LoVo (cell line): ENCODE data around the gene TMEM204.

ENCODE experiments used
- DNase-seq: peaks from one replicate; pipeline ENCODE4 v3.0.0-alpha.2; 2016; ENCODE audit warnings: low spot score

The TMEM204 gene

DNA sequence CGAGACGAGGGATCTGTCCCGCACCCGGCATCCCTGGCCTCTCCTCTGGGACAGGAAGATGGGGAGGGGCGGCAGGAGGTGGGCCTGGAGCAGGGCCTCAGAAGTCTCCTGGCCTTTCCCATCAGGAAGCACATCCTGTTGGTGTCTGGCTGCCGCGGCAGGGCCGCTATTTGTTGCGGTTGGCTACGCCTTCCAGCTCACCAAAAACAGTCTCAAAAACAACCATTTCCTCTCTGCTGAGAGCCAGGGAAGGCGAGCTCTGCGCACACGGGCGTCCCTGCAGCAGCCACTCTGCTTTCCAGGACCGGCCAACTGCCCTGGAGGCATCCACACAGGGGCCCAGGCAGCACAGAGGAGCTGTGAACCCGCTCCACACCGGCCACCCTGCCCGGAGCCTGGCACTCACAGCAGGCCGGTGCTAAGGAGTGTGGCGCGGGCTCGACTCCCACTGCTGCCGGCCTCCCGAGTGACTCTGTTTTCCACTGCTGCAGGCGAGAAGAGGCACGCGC, at the start of gene TMEM204:
TSS of gene TMEM204 (plus strand) at position 224 of the 509 bp plus-strand sequence. CDS start 610 bp downstream, outside the sequence.
- no peak for DNase-seq

DNA sequence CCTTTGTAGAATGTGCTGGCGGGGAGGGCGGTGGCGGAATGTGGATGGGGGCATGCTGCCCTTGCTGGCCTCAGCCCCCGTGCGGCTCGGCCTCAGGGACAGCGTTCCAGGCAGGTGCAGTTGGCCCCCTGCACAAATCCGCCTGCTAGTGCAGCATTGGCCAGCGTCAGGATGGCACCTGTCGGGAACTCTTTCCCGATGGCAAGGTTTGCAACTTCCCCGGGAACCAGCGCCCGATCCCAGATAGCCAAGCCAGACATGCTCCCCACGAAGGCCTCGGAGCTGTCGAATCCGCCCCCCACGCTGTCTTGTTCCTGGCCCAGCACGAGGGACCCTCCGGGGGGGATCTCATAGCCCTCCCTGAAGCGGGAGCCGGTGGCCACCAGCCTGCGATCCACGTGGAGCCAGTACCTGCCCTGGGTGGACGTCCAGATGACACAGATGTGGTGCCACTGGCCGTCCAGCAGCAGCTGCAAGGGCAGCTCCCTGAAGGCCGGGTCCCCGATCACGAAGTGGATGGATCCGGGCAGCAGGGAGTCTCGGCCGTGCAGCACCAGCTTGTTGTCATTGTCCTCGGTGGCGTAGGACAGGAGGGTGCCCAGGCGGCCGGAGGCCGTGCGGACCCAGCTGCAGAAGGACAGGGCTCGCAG, 47.5 kb upstream of the TMEM204 start:
- DNase-seq = no peak

DNA sequence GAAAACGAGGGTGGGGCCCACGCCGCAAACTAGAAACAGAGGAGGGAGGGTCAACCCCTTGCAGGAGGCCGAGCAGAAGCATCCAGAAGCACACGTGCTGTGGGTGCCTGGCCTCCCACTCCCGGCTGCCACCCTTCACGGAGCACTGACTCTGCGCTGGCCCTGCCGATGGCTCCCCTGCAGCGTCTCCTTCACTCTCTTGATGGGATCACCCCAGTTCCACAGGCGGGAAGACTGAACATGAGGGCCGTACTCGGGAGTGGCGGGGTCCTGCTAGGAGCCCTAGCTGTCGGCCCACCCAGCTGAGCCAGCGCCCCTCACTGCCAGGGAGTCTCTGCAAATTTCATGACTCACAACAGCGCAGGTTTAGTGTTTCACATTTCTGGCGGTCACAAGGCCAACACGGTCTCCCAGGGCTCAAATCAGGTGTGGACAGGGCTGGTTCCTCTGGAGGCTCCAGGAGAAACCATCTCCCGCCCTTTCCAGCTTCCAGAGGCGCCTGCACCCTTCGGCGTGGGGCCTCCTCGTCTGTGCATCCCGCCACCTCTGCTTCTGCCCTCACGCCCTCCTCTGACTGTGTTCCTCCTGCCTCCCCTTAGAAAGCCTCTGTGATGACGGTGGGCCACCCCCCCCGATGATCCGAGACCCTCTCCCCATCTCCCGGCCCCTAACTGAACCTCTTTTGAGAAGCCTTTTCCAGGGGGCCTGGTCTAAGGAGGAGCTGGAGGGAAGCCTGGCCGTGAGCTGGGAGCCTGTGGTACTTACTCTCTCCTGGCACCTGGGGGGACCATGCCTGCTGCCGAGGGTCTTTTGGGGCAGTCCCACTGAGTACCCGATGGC, 46.7 kb upstream of the TMEM204 start:
- no peak for DNase-seq

DNA sequence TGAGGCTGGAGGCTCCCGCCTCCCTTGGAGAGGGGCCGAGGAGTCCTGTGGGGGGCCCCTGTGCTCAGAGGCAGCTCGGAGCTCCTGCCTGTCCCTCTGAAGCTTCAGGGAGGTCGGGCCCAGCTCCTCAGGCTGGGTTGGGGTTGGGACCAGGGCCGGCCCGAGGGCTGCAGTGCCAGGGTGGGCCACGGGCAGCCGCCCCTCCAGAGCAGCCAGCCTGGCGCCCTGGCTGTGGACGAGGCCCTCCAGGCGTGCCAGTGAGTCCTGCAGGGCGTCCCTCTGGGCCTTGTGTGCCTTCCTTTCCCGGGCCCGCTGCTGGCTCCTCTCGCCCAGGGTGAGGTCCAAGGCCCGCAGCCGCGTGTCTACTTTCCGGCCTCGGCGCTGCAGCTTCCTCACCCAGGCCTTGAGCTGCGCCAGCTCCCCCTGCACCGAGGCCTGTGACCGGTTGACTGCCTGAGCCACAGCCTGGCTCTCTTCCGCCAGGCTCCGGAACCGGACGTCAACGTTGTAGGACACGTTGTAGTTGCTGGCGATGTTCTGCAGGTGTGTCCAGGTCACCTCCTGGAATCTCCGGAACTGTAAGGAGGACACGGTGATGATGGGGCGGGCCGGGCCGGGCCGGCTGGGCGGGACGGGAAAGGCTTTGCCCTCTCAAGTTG, 45.9 kb upstream of the TMEM204 start:
- no peak for DNase-seq

DNA sequence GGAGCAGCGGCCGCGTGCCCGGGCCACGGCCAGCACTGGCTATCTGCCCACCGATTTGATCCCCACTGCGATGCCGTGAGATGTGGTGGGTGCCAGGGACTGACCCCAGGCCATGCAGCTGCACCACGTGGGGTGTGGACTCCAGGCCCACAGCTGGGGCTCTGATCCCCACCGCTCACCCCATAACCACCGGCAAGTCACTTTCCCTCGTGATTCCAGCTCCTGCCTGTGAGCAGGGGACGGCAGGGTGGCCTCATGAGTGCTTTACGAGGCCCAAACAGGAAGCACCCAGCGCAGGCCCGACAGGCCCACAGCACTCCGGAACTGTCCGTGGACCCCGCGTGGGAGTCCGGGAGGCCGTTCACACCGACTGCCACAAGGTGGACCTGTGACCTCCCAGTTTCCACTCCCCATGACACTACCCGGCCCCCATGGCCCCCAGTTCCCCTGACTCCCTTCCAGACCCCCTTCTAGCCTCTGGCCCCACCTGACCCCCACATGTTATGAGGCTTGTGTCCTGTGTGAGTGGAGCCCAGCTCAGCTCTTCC, 45.3 kb upstream of the TMEM204 start:
- no peak for DNase-seq

DNA sequence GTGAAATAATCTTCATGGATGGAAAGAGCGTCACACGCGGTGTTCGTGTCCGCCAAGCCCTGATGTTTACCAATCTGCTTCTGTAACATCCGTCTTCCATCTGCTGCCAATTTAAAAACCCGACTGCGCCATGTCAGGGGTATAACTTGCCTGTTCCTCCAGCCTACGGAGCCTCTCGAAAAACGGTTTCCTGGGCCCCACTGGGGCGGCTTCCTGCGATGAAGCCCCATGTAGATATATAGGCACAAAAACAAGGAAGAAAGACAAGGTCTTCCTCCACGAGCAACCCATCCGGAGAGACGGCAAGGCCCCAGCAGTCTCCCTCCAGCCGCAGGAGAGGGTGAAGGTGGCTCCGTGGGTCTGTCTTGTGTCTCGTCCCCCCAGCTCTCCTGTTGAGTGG, 44.8 kb upstream of the TMEM204 start, which contains the start of gene PTX4:
TSS of gene PTX4 (minus strand) at position 326 of the 400 bp plus-strand sequence. CDS start at position 291, 35 bp downstream.
- DNase-seq = no peak

DNA sequence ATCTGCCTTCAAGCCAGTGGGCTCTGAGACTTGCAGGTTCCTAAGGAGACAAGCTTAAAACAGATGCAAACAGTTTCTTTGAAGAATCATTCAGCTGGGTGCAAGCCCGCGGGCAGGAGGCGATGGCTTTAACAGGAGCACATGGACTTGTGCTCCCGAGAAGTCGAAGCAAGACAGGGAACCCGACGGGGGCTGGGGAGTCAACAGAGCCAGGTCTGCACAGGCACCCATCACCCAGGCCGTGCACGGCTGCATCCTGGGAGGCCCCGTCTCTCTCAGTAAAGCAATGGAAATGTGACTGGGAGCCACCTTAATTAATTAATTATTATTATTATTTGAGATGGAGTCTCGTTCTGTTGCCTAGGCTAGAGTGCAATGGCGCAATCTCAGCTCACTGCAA, 44.4 kb upstream of the TMEM204 start:
- no peak for DNase-seq

DNA sequence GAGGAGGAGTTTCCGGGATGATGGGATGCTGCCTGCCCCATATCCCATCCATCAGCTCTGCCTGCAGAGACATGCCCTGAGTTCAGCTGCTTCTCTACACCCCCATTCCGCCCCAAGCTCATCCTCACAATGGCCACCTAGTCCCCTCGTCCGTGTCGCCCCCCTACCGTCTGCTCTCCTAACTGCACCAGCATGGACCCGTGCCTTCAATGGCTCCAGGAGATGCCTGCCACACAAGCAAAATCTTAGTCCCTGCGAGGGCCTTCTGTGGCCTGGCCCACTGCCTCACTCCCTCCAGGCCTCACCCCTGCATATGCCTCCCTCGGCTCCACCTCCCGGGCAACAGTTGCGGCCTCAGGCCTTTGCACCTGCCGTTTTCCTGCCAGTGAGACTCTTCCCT, 42.1 kb upstream of the TMEM204 start:
- no peak for DNase-seq

DNA sequence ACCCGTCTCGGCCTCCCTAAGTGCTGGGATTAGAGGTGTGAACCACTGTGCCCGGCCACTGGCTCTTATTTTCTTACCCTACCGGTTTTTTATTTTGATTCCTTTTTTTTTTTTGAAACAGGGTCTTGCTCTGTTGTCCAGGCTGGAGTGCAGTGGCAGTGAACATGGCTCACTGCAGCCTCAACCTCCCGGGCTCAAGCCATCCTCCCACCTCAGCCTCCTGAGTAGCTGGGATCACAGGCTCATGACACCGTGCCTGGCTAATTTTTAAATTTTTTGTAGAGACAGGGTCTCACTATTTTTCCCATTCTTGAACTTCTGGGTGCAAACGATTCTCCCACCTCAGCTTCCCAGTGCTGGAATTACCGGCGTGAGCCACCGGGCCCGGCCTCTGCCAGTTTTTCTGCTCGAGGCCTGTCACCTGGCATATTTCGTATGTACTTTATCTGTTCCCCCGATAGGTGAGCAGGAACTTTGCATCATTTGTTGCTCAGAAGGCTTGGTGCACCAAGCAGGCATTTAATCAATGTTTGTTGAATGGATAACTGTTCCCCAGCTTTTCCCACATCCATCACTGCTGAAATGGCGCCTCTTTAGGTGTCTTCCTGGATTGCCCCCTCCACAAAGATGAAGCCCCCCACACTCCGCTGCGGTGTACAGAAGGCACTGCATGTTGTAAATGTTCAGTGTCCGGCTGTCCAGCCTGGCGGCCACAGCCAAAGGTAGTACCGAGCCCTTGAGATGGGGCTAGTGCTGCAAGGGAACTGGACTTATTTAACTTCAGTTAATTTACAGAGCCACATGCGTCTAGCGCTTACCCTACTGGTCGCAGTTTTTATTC, 41.2 kb upstream of the TMEM204 start:
- DNase-seq = no peak

DNA sequence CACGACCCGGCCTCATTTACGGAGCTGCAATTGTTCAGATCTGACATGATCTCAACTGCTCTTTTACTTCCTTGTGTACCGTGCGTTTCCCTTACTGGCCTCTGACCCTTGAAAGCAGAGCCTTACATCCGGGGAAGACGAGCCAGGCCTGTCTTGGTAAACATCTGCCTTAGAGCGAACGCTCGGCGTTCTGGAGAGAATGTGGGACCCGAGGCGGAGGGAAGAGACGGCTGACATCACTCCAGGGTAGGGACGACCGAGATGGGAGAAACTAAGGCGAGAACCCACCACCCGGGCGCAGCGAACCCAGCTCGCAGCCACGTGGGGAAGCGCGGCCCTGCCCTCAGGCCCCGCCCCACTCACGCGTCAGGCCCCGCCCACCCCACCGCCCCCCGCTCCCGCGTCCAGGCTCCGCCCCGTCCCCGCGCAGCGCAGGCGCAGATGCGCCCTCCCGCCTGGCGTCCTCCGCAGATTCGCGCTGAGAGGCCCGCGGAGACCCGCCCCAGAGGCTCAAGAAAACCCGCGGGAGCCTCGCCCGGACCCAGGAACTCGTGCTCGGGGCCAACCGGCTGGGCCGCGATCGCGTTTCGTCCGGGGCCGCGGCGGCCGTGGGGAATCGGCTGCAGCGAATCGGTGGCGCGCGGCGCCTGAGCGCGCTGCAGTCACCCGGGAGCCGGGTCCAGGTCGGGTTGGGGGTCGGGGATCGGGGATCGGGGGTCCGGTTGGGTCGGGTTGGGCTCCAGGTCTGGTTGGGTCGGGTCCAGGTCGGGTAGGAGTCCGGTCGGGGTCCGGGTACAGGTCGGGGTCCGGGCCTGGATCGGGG, 40.3 kb upstream of the TMEM204 start, which contains the start of gene TELO2:
TSS of gene TELO2 (plus strand) at position 438 of the 823 bp plus-strand sequence. CDS start 922 bp downstream, outside the sequence.
- DNase-seq = peak; percentile 87

DNA sequence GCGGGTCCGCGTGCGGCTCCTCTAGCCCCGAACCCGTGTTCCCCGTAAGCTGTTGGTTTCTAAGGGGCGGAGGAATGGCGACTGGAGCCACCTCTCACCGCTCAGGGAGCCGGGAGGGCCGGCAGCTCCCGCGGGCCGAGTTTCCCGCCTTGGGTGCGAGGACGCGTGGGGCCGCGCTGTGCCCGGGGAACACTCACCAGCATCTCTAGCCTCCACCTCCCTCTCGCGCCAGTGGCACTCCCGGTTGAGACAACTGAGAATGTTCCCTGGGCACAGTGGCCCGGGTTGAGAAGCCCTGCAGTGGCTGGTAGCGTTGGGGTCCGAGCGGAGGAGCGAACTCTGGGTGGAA, 39.7 kb upstream of the TMEM204 start:
- DNase-seq = no peak

DNA sequence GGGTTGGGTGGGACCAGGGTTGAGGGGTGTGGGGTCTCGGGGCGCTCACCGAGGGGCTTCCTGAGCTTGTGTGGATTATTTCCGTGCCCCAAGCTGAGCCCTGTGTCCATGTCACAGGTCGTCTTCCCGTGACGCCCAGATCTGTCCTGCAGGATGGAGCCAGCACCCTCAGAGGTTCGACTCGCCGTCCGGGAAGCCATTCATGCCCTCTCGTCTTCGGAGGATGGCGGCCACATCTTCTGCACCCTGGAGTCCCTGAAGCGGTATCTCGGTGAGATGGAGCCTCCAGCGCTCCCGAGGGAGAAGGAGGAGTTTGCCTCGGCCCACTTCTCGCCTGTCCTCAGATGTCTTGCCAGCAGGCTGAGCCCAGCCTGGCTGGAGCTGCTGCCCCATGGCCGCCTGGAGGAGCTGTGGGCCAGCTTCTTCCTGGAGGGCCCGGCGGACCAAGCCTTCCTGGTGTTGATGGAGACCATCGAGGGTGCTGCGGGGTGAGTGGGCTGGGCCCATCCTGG, 39.3 kb upstream of the TMEM204 start:
- DNase-seq = no peak

DNA sequence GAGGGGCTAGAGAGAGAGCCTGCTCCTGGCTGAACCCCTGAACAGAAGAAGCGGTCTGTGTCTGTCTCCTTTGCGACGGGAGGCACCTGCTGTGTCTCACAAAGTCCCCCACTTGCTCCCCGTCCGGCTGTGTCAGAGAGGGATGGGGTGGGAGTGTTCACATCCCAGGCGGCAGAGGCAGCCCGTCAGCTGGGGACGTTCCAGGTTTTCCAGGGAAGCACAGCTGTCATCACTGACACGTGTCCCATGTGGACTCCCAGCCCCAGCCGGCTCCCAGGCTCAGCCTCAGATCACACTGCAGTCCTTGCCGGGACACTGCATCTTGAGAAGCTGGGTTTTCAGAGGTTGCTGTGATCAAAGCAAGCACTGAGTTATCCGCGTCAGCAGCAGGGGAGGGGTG, 38.8 kb upstream of the TMEM204 start:
- no peak for DNase-seq

DNA sequence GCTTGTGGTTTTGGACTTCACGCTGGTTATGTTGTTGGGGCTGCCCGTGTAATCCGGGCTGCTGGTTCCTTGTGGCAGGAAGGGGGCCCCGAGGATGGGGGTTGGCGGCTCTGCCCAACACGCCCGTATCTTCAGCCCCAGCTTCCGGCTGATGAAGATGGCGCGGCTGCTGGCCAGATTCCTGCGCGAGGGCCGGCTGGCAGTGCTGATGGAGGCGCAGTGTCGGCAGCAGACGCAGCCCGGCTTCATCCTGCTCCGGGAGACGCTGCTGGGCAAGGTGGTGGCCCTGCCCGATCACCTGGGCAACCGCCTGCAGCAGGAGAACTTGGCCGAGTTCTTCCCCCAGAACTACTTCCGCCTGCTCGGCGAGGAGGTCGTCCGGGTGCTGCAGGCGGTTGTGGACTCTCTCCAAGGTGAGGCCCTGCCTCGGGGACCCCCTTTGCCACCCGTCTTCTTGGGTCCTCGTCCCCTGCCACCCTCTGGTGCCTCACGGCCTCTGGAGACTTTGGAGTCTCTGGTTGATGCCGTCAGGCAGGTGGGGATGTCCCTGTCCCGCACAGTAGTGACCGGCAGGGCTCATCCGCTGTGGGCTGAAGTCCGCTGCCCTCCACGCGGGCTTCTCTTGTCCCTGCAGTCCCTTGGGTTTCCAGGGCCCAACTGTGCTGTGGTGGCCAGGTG, 38.1 kb upstream of the TMEM204 start:
- DNase-seq = no peak

DNA sequence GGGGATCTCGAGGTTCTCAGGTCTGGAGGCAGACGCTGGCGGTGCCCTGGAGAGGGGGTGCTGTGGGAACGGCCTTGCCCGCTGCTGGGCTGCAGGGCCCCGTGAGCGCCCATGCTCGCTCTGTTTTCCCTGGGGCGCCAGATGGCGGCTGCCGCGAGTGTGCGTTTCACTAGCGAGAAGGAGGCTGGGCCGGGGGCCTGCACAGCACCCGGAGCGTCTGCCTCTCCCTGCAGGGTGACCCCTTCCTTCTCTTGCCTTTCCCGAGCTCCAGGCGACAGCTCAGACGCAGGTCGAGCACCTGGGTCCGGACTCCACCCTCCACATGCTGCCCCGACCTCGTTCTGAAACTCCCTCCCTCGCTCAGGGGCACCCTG, 37.6 kb upstream of the TMEM204 start:
- DNase-seq = no peak

DNA sequence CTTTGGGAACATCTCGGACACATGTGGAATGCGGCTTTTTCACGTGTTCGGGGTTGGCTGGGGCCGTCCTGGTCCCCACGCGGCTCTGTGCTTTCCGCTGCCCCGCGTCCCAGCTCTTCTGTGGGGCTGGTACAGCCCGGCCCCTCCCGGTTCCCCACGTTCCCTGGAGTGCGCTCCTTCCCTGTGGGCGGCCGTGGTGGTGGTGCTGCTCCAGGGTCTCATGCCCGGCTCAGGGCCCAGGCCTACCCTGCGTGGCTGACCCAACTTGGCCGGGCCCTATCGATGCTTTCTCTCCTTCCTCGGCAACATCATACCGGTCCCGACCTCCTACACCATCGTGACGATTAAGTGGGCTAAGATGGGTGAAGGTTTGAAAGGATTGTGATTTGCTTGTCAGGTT, 37.0 kb upstream of the TMEM204 start:
- DNase-seq = no peak

DNA sequence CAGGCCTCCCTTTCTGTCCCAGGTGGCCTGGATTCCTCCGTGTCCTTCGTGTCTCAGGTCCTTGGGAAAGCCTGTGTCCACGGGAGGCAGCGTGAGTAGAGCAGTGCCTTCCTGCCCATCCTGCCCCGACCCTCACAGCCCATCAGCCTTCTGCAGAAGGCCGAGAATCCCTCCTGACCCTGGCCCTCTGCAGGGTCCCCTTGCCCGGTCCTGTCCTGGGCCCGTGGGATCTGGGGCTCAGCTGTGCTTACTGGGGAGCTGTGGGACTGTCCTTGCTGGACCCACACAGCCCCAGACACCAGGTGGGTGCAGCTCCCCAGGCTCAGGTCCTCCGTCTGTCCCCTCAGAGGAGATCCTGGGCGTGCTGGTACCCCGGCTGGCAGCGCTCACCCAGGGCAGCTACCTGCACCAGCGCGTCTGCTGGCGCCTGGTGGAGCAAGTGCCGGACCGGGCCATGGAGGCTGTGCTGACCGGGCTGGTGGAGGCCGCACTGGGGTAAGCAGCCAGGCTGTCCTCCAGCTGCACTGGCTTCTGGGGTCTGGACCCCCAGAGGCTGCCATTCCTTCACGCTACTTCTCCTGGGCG, 36.4 kb upstream of the TMEM204 start:
- DNase-seq = no peak

DNA sequence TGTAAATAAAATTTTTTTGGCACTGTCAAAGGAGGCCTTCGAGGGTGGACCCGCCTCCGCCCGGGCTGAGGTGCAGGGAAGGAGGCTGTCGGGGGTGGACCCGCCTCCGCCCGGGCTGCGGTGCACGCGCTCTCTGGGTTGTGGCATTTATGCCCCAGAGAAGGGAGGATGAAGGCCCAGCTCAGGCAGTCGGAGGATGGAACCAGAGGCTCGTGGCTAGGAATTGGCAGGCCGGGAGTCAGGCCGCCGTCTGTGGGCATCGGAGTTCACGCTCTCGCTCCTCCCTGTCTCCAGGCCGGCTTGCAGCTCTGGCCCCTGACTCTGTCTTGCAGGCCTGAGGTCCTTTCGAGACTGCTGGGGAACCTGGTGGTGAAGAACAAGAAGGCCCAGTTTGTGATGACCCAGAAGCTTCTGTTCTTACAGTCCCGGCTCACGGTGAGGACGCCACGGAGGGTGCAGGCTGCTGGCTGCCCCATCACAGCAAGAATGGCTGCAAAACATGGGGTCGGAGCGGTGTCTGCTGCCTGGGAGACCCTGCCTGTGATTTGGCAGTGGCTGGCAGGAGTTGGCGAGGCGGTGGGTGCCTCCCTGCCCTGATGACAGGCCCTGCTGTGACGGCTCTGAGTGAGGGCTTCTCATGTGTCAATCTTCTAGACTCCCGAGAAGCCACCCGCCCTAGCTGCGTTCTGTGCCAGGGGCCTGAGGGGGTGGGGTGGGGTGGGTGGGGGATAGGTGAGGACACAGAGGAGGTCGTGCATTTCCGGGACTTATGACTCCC, 34.4 kb upstream of the TMEM204 start:
- no peak for DNase-seq
